TTC549 (cell line): Measurements from ENCODE around the gene IHH.

Experiments
- FAIRE-seq: peaks from 2 replicates; lab custom pipeline; 2012; peaks lifted over from hg19 to GRCh38; lab: Jason Lieb, UNC

IHH gene

DNA sequence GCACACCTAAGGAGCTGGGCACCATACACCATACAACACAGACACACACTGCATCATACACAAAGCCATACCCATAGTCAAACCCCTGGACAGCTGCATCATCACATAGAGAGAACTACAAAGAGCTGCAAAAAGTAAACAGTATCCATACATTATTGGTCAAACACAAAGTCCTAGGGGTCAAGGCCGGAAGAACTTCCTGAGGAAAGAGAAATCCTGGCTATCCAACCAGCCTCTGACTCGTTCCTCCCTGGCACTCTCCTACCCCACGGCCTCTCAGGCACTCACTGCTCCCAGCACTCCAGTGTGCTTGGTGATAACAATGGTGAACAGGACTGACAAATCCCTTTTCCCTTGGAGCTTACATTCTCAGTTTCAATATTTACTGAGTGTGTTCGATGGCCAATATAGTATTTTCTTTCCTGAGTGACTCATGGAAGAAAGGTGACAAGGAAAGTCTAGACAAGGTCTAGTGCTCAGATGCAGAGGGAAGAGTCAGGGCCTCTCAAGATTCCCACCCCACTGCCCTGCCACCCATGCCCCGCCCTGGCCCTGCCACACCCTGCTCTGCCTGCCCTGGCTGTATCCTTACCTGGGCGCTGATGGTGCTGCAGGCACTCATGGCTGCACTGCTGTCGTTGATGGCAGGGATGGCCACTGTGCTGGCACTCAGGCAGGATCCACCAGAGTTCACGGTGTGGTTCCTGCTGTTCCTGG, 22.8 kb downstream of the IHH start:
- no peak for FAIRE-seq

DNA sequence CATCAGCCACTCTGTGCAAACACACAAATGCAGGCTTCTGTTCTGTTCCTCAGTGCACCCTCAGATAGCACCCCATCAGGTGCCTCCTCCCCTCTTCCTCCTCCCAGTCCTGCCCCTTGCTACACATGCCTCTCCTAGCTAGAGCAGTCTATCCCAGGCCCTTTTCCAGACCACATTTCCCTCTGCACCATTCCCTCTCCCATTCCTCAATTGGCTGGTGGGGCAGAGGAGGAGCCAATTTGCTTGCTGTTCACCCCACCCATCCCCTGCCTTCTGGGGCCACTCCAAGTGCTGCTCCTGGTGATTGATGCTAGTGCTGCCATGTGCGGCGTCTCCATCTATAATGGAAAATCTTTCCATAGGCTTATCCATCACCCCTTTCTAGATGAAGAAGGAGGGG, 24.8 kb downstream of the IHH start:
- FAIRE-seq = no peak

DNA sequence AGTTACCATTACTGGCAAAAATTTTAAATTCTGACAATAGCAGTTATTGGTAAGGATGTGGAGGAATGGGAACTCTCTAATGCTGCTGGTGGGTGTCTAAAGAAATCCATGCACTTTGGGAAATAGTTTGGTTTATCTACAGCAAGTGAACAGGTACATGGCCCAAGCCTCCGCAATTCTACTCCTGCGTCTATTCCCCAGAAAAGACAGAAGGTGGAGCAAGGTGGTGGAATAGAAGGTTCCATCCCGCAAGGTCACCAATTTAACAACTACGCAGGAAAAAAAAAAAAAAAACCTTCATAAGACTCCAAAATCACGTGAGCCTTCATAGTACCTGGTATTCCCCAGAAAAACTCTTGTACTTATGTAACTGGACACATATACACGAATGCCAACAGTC, 25.9 kb downstream of the IHH start:
- no peak for FAIRE-seq

DNA sequence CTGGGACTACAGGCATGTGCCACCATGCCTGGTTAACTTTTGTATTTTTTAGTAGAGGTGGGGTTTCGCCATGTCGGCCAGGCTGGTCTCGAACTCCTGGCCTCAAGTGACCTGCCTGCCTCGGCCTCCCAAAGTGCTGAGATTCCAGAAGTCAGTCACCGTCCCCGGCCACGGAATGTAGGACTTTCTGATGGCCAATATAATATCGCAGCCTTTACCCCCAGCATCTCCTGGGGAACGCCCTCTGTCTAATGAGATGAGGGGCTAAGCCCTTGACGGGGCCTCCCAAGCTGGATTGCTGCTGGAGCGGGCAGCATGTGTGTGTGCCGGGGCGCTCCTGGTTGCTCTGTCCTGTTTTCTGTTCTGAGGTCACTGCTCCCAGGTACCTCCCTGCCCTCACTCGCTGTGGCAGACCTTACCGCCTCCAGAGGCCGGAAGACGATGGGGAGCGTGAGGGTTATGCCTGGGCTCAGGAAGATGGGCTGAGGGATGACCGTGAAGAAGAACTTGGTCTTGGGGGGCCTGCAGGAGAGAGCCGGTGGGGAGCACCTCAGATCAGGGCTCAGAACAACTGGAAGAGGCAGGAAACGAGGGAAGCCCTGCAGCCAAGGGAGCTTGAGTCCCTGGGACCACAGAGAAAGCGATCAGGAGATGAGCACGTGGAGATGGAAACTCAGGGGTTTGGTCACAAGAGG, 28.5 kb downstream of the IHH start:
- FAIRE-seq = no peak

DNA sequence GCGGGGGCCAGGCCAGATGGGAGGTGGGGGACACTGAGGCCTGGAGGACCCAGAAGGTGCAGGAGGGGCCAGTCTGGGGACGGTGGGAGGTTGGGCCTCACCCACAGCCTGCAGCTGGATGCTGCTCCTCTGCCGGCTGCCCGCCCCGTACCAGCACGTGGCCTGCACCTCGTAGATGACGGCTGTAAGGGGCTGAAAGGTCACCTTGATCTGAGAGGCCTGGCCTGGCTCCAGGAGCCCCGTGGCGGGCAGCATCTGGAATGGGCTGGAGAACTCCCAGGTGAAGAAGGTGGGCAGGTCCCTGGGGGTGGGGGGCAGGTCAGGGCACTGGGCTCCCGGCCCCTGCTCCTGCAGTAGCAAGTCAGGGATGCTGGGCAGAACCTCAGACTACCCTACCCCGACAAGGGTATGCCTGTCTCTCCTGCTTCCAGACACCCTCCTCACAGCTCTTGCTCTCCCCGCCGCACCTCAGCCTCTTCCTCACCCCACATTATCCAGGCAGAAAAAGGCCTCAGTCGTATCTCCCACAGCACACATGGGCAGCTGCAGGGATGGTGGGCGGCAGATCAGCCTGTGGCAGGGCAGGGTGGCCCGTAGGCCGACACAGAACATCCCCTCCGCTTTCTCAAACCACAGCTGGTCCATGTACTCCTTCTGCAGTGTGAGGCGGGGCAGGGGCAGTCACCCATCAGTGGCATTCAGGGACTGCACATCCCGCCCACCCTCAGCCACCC, 29.5 kb downstream of the IHH start:
- no peak for FAIRE-seq

DNA sequence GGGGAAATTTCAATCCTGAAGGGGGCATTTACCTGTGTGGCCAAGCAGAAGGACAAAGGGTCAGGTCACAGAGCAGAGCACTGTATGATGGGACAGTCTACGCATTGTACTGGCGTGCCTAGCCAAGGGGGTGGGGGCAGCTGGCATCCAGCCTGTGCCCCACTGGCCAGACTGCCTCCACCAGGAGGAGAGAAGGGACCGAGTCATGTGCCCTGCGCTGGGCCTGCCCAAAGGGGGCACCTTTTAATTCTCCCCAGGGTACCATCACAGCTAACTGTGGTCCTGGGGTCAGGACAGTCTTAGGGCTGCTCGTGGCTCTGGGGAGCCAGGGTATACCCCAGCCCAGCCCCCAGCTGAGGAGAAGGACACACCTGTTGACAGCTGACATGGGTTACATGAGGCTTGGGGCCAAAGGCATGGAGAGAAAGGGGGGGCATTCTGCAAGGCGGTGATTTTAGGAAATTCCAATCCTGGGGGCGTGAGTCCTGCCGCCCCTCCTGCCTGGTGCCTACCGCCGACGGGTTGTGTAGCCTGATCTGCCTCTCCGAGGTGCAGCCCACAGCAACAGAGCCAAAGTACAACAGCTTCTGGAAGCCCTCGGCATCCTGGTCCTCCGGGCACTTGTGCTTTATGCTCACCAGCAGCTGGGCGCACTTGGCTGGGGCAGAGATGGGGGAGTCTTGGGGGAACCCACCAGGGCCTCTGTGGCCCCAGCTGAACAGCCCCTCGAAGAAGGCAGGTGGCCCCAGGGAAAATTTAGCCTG, 30.4 kb downstream of the IHH start:
- FAIRE-seq = no peak

DNA sequence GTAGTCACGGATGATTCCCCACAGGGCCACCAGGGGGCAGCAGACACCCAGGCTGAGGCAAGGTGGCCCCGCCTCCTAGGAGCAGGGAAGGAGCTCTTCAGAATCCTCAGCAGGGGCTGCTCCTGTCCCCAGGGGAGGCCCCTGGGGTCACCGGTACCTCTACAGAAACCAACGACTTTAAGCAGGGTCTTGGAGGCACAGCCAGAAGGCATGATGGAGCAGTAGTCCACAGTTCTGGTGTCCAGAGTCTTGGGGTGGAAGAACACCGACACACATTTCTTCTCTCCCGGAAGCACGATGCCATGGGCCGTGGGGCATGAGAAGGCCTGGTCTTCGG, 30.9 kb downstream of the IHH start:
- FAIRE-seq = no peak

DNA sequence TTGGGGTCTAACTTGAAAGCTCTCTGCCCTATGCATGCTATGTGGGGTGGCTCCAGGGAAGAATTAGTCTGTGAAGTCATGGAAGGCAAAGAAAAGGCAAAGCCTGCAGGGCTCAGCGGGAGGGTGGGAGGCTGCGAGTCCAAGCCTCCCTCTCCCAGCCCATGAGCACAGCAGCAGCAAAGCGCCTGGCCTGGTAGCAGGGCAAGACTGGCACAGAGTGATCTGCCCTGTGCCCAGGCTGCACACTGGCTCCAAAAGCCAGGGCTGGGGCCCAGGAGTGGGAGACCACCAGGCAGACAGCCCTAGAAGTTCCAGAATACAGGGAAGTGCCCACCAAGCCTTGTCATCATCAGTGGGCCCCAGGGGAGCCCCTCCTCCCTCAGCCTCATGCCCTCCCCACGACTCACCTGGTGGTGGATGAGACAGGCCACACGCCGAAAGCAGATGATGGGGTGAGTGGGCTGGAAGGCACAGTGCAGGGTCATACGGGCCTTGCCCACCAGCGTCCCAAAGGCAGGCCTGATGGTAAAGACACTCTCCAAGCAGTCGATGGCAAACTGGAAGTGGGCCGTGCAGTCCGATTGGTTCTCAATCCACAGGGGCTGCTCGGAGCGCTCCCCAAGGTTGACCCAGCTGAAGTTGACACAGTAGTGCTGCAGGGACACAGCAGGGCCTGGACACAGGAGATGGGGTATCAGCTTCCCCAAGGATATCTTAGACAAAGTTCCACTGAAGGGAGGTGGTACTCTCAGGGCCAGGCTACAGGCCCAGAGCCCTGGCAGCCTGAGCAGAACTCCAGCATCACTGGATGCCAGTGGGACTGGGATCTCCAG, 31.5 kb downstream of the IHH start:
- no peak for FAIRE-seq

DNA sequence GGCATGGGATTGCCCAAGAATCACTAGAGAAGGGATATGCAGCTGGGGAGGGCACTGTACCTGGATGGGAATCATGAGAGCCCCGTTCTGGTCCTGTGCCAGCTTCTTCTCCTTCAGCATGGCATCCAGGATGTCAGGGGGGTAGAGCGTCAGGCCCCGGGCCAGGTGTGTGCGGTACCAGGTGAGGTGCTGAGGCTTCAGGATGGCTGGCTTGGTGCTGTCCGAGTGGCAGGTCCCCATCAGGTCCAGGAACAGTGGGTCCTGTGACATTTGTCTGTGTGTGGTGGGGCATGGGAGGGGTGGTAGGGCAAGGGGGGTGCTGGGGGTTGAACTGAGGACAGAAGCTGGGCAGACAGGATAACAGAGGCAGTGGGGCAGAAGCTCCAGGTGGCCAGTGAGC, 32.6 kb downstream of the IHH start:
- FAIRE-seq = no peak

DNA sequence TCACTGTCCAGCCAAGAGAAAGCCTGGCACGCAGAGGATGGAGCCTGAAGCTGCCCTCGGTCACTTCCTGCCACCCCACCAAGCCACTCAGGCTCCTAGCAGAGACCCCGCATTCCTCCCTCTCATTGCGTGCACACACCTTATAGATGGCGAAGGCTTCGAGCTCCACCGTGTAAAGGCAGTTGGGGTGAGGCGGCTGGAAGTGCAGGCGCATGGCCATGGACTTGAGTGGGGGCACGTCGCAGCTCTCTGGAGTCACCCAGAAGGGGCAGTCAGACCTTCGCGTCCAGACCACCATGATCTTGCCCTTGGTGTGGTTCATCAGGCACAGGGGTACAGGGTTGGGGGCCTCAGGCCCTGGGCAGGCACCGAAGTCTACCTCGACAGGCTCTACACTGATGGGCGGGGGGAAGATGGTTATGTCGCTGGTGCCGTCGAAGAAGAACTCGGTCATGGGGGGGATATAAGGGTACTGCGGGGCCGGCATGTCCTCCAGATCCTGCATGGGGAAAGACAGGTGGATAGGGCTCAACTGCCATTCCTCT, 33.1 kb downstream of the IHH start:
- no peak for FAIRE-seq

DNA sequence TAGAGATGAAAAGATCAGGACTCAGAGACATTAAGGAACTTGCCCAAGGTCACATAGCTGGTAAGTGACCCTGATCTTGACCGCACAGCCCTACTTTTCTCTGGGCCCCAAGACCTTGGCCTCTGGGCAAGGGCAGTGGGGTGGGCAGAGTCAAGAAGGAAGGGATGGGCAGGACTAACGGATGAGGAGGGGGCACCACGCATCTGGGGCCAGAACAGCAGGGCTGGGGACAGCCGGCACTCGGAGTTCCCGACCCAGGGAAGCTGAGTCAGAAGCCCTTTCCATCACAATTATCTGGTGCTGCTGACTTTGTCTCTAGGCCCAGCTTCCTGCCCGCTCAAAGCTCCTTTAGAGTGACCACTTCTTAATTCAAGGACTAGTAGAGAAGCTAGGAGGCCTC, 33.8 kb downstream of the IHH start:
- FAIRE-seq = no peak

DNA sequence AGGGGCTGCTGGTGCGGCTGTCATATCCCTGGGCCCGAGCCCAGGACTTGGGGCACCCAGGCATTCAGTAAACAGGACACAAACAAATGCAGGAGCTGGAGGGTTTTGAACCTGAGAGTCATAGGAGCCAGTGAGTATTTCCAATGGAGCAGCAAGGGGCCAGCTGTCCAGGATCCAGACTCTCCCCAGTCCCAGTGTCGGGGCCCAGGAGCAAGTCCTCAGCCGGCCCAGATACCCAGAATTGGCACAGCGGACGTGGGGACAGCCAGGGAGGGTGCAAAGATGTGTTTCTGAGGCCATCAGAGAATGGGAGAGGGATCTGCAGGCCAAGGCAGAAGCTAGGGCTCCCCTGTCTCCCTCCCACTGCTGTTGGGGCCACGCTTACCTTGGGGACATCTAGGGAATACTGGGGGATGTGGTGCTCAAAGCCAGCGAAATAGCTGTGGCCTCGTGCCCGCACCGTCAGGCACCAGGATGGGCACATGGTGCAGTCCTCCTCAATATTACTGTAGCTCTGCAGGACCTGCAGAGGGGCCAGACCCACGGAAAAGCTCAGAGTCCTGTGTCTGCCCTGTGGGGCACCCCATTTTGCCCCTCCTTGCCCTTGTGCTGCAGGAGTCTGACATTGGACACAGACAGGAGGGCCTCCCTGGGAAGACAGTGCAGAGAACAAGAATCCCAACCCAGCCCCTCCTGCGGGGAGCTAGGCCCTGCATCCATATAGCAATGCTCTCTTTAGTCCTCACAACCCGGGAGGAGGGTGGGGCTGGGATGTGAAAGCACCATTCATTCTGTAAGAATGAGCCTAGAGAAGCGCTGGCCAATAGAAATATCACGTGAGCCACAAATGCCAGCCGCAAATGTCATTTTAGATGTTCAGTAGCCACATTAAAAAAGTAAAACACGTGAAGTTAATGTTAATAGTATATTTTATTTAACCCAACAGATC, 34.8 kb downstream of the IHH start:
- FAIRE-seq = no peak

DNA sequence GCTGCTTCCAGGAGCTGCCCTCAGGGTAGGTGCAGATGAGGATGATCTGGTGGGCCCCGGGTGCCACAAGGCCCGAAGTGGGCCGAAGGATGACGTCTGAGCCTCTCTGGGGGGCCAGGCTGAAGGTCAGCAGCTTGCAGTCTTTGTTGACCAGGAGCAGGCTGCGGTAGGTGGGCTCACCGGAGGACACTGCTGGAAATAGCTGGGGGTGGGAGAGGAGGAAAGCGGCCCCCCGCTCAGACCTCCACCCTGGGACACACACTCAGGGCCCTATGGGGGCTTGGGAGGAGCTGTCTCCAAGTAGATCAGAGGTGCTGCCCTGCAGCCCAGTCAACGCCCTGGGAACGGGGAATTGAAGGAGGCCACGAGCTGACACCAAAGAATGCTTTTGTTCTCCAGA, 36.7 kb downstream of the IHH start:
- FAIRE-seq = no peak

DNA sequence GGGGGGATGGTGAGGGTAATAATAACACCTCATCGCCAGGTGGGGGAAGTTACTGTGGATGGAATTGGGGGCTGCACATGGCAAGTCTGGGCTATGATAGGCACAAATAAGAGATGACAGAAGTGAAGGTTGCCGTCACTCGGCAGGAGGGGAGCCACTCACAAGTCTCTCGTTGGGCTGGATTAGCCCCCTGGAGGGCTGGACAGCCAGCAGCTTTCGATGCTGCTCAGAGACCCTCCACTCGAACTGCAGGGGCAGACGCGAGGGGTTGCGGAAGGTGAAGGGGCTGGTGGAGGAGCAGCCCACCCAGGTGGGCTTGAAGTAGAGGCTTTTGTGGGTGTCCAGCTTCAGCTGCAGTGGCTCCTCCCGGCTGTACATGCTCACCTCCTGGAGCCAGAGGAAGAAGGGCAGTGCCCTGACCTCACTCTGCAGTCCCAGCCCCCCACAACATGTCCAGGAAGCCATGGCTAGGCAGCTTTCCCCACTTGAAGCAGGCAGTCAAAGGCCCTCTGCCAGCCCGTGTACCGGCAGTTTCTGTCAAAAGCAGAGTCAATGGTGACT, 37.6 kb downstream of the IHH start:
- no peak for FAIRE-seq

DNA sequence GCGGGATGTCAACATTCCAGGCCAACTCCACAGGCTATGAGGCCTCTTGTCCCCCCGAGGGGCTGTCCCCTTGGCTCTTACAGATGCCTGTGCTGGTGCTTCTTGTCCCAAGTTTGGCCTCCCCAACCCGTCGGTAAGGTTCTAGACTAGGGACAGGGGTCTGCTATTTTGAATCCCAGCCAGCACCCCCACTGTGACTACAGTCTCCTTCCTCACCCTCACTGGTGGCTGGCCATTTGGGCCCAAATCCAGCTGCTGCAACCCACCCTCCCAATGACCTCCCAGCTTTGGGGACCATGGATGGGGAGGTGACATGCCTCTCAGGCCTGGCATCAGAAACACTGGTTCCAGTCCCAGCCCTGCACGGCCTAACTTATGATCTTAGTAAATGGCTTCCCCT, 38.1 kb downstream of the IHH start:
- no peak for FAIRE-seq

DNA sequence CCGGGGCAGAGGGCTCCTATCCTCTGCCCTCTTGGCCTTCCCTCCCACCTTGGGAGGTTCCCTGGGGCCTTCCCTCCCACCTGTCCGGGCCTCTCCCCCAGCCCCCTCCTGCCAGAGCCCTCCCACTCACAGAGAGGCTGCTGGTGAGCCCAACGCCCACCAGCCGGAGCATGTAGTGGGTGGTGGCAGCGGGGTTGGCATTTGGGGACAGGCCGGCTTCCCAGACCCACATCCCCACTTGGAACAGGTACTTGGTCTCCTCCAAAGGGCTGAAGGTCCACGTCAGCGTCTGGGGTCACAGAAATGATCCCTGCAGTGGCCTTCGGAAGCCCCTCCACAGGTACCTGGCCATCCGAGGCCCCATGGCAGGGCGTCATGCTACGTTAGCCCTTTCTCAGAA, 38.7 kb downstream of the IHH start:
- no peak for FAIRE-seq

DNA sequence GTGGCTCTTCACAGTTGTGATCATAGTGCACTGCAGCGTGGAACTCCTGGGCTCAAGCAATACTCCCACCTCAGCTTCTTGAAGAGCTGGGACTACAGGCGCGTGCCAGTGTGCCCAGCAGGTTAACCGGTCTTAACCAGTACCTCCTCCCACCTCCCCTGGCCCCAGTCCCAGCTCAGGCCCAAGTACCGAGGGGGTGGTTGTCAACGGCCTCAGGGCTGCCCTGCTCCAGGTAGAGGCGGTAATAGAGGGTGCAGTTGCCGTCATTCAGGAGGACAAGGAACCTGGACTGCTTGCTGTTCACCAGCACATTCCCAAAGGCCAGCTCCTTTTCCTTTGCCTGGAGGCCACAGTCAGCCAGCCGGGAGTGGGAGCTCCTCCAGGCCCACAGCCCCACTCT, 39.1 kb downstream of the IHH start:
- FAIRE-seq = no peak

DNA sequence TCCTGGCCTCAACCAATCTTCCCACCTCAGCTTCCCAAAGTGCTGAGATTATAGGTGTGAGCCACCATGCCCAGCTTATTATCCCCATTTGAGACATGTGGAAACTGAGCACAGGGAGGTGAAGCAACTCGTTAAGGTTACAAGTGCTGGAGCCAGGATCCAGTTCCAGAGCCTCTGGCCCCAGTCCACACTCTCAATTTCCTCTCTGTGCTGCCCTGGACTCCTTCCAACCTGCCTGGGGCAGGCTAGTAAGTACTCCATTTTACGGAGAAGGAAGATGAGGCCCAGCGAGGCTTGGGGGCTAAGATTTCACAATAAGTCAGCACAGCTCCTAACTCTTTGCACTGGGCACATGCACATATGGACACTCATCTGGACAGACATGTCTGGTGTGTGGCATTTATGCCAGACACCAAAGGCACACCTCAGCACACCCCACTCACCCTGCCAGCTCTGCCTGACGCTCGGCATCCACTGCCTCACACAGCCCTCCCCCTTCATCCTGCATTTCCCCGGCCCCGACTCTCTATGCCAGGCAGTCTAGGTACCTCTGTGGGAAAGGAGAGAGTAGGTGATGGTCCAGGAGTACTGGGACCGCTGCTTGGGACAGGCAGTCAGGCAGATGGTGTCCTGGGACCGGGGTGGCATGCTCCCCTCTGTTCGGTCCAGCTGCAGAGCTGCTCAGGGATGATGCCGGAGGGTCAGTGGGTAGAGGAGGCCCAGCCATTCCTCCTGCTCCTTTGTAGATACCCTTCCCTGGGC, 39.9 kb downstream of the IHH start:
- no peak for FAIRE-seq

DNA sequence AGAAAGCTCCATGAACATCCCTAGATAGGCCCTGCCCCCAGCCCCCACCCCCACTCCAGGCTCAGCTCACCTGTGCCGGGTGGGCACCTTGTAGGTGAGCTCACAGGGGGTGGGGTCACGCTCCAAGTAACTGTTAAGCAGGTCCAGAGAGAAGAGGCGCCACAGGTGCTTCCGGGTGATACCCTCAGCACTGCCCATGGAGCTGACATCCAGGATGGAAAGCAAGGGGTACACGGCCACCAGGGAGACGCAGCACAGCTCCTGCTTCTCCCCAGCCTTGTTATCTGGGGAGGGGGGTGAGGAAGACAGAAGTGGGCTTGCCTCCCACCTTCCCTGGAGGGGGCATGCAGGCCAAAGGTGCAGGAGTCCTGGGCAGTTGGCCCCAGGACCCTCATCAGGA, 41.3 kb downstream of the IHH start:
- no peak for FAIRE-seq

DNA sequence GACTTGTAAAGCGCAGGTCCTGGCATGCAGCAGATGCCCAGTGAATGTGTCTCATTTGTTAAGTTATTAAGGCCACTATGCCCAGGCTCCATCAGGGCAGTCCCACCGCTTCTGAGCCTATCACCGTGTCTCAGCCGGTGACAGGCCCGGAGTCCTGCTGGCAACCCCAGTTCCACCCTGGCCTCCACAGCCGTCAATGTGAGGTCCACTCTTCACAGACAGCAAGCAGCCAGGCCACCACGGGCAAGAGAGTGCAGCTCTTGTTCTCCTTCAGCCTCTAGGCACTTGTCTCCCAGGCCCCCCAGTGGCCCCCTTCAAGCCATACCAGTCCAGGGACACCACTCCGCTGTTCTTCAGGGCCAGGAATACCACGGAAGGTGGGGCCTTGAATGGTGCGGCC, 42.0 kb downstream of the IHH start:
- FAIRE-seq = no peak
